Spleen (tissue), 11 donors: ENCODE results near the gene FRMPD1. TPM values are rescaled to one million over a fixed set of nuclear protein-coding genes. Genes with fewer than 3 reads are reported as not detected.
"Not testable (repeated sequence)": the region's sequence is repeated elsewhere in the genome, so short reads cannot be mapped to it uniquely, and the experiment has no call there.

Experiments used
- DNase-seq: peaks from one replicate; pipeline ENCODE4 v3.0.0-alpha.2; 2020
- H3K27ac ChIP-seq, 8 donors: fragments of 200-600 bp; sonication (generic) in 7 of 8; 1 replicate in 4 of 8; 2 replicates in 4 of 8; pipeline versions ENCODE4 v1.5.0 to v1.8.0; 2016 to 2021; ENCODE audit warnings: inconsistent platforms in 4 of 8, mild to moderate bottlenecking in 4 of 8, moderate library complexity in 1 of 8
- H3K27me3 ChIP-seq, 7 donors: fragments of 200-600 bp; sonication (generic) in 6 of 7; replicated peaks in 1 of 7; 1 replicate in 4 of 7; 2 replicates in 3 of 7; pipeline versions ENCODE4 v1.5.0 to v1.8.0; 2016 to 2021; ENCODE audit warnings: inconsistent platforms in 3 of 7, mild to moderate bottlenecking in 1 of 7
- H3K36me3 ChIP-seq, 6 donors: fragments of 200-600 bp; sonication (generic) in 5 of 6; 1 replicate in 4 of 6; 2 replicates in 2 of 6; pipeline versions ENCODE4 v1.5.0 to v1.8.0; 2016 to 2021; ENCODE audit warnings: inconsistent platforms in 2 of 6
- H3K4me1 ChIP-seq, 6 donors: fragments of 200-600 bp; sonication (generic) in 5 of 6; 1 replicate in 3 of 6; 2 replicates in 3 of 6; pipeline versions ENCODE4 v1.5.0 to v1.8.0; 2016 to 2021; ENCODE audit warnings: inconsistent platforms in 3 of 6
- H3K4me3 ChIP-seq, 8 donors: fragments of 200-600 bp; sonication (generic) in 7 of 8; 1 replicate in 4 of 8; 2 replicates in 4 of 8; pipeline versions ENCODE4 v1.5.0 to v1.8.0; 2016 to 2021; ENCODE audit warnings: inconsistent platforms in 4 of 8, mild to moderate bottlenecking in 4 of 8, moderate library complexity in 2 of 8
- H3K9me3 ChIP-seq, 8 donors: fragments of 200-600 bp; sonication (generic) in 7 of 8; 1 replicate in 4 of 8; 2 replicates in 4 of 8; pipeline versions ENCODE4 v1.5.0 to v1.8.0; 2016 to 2021; ENCODE audit warnings: inconsistent platforms in 4 of 8
- CTCF ChIP-seq, 11 experiments: fragments of 200-600 bp in 7 of 11; fragments of 450-650 bp in 4 of 11; sonication (generic) in 4 of 11; IDR thresholded peaks in 8 of 11; conservative IDR thresholded peaks in 3 of 11; 1 replicate in 7 of 11; 2 replicates in 4 of 11; pipeline versions ENCODE4 v1.4.0 to v1.8.0; 2016 to 2021; ENCODE audit warnings: antibody characterized with exemption in 11 of 11, inconsistent platforms in 4 of 11, mild to moderate bottlenecking in 1 of 11
- POLR2A ChIP-seq, 3 donors: fragments of 450-650 bp; IDR thresholded peaks; one replicate each; pipeline ENCODE4 v1.5.1; 2017; ENCODE audit warnings: antibody characterized with exemption in 3 of 3, mild to moderate bottlenecking in 1 of 3
- POLR2AphosphoS5 ChIP-seq, 3 donors: sonication (generic); formaldehyde crosslinking; IDR thresholded peaks; one replicate each; pipeline ENCODE4 v1.5.1; 2017; ENCODE audit warnings: antibody characterized with exemption in 3 of 3
- WGBS, 5 donors: extraction: QIAGEN DNeasy Blood & Tissue Kit in 3 of 5; methylation state at CpG; one replicate each; pipeline versions ENCODE4 v1.1.5 to v1.1.7; 2013 to 2018; 5-methylcytosine and 5-hydroxymethylcytosine counted together
- intact Hi-C: fragments of 100-400 bp; cut with DNase I; formaldehyde crosslinking; loops from one replicate; pipeline ENCODE4 v1.15.0; 2023; ENCODE audit warnings: low total_unique reads
- polyA plus RNA-seq, 3 donors: library from polyadenylated mRNA; stranded (reverse); fragments of 200-250 nt; gene quantifications; one replicate each; pipeline ENCODE4 v1.2.1, GENCODE V29; 2013
- total RNA-seq, 7 donors: library from RNA; depleted of rRNA in 3 of 7; stranded (reverse); fragments of >200 nt in 3 of 7; fragmentation: NEBNext Ultra II Directional in 4 of 7; extraction: Animal tissue kit (Norgen Biotek cat#: 25700) in 4 of 7; gene quantifications; one replicate each; pipeline versions ENCODE4 v1.1.0 to v1.2.1, GENCODE V29; 2016 to 2021
- donor health status: healthy with polysubstance abuse.
- donor health status: DM: no; HTN: no; CAD: no; lungs with moderate emphysema.
- donor health status: DM: no; HTN: no; CAD: no.
- donor health status: Bipolar disorder and iron deficiency.
- donor health status: healthy.
- donor health status: DM: no; HTN: no; CAD: no.
- donor health status: DM: yes; HTN: yes; CAD: no.

Gene FRMPD1
- total and polyA plus RNA-seq, 10 donors = 0.09 to 0.47 (median 0.20) TPM; not detected in 3

GRCh38 chr9:37760416-37761161 lies 109.8 kb downstream of the FRMPD1 start:
- Histone ChIP-seq H3K27ac (no peak overlapping the region), H3K36me3 (peaks cover 0 to 48% (median 12%) of the 10 kb centered on the region in 6 donors), H3K4me3 (no peak overlapping the region), H3K9me3 (no peaks in the 10 kb centered on the region), H3K27me3 (no peaks in the 10 kb centered on the region), H3K4me1 (peaks cover 0 to 6% (median 0%) of the 10 kb centered on the region in 6 donors)
- DNase-seq = no peak
- WGBS, 5 donors = 90 to 95% (median 92%) methylated on average over 7 of the region's 7 CpGs
- no peak for TF ChIP-seq POLR2AphosphoS5 (IDR thresholded peaks at IDR 0.05)
- no peak for TF ChIP-seq POLR2A (IDR thresholded peaks at IDR 0.05)
- TF ChIP-seq CTCF (IDR thresholded peaks at IDR 0.05 in 8 of 11, conservative IDR thresholded peaks at IDR 0.05 in 3 of 11) = no peak
- intact Hi-C loops = no loop called here

- intact Hi-C loops = no loop called here
- 64 to 91% (median 90%) methylated on average over 3 of the region's 3 CpGs for WGBS, 5 donors
- no peak for DNase-seq
- Histone ChIP-seq H3K9me3 (no peaks in the 10 kb centered on the region), H3K36me3 (peaks cover 0 to 48% (median 12%) of the 10 kb centered on the region in 6 donors), H3K4me3 (no peak overlapping the region), H3K27ac (no peak overlapping the region), H3K27me3 (no peaks in the 10 kb centered on the region), H3K4me1 (no peaks in the 10 kb centered on the region)
- TF ChIP-seq POLR2AphosphoS5 (IDR thresholded peaks at IDR 0.05) = no peak
- TF ChIP-seq CTCF (IDR thresholded peaks at IDR 0.05 in 8 of 11, conservative IDR thresholded peaks at IDR 0.05 in 3 of 11) = no peak
- no peak for TF ChIP-seq POLR2A (IDR thresholded peaks at IDR 0.05)
Measured at GRCh38 chr9:37761511-37761910, 110.8 kb downstream of the FRMPD1 start.

- 78 to 96% (median 95%) methylated on average over 5 to 6 of the region's 6 CpGs for WGBS, 5 donors
- intact Hi-C loops, H3K27me3 ChIP-seq, H3K9me3 ChIP-seq, DNase-seq, H3K4me3 ChIP-seq, H3K4me1 ChIP-seq, H3K27ac ChIP-seq: not testable (repeated sequence)
- H3K36me3 ChIP-seq = peaks cover 0 to 63% (median 25%) of the 10 kb centered on the region in 6 donors
Measured at GRCh38 chr9:37765263-37765662, 114.5 kb downstream of the FRMPD1 start.

- no peak for TF ChIP-seq CTCF (IDR thresholded peaks at IDR 0.05 in 8 of 11, conservative IDR thresholded peaks at IDR 0.05 in 3 of 11)
- no peak for TF ChIP-seq POLR2AphosphoS5 (IDR thresholded peaks at IDR 0.05)
- TF ChIP-seq POLR2A (IDR thresholded peaks at IDR 0.05) = no peak
- Histone ChIP-seq H3K4me1 (no peaks in the 10 kb centered on the region), H3K27me3 (no peaks in the 10 kb centered on the region), H3K36me3 (peaks cover 0 to 77% (median 48%) of the 10 kb centered on the region in 6 donors), H3K9me3 (no peaks in the 10 kb centered on the region), H3K27ac (no peak overlapping the region), H3K4me3 (no peak overlapping the region)
- intact Hi-C loops = no loop called here
- WGBS, 5 donors = 70 to 96% (median 93%) methylated on average over 5 of the region's 5 CpGs
- DNase-seq = no peak
Measured at GRCh38 chr9:37769306-37769705, 118.6 kb downstream of the FRMPD1 start.
